Mesendoderm (in vitro differentiated cells): ENCODE results near the gene SNTG2.

Experiments used
- DNase-seq: peaks from one replicate; pipeline ENCODE4 v3.0.0; 2013
- H2AK5ac ChIP-seq: 2 replicates; pipeline ENCODE4 v1.6.1; 2013; ENCODE audit warnings: low read length, inconsistent platforms
- H2BK120ac ChIP-seq: 2 replicates; pipeline ENCODE4 v1.6.1; 2013; ENCODE audit warnings: low read depth, mild to moderate bottlenecking, low read length, moderate library complexity, mixed read lengths
- H2BK15ac ChIP-seq: replicated peaks from 2 replicates; pipeline ENCODE4 v1.6.1; 2013; ENCODE audit warnings: low read depth, mild to moderate bottlenecking, moderate library complexity
- H2BK5ac ChIP-seq: 2 replicates; pipeline ENCODE4 v1.6.1; 2013; ENCODE audit warnings: low read length, inconsistent platforms
- H3K18ac ChIP-seq: 2 replicates; pipeline ENCODE4 v1.6.1; 2013; ENCODE audit warnings: mild to moderate bottlenecking, low read length, mixed read lengths
- H3K23ac ChIP-seq: one replicate; pipeline ENCODE4 v1.6.1; 2013; ENCODE audit warnings: low read length
- H3K27ac ChIP-seq: 2 replicates; pipeline ENCODE4 v1.5.1; 2013; ENCODE audit warnings: low read depth, mild to moderate bottlenecking, inconsistent platforms, low read length, moderate library complexity
- H3K27me3 ChIP-seq: 2 replicates; pipeline ENCODE4 v1.6.1; 2013; ENCODE audit warnings: low read length, control low read depth, mild to moderate bottlenecking, inconsistent platforms; ENCODE audit not compliant: insufficient read depth, poor library complexity
- H3K36me3 ChIP-seq: 2 replicates; pipeline ENCODE4 v1.6.1; 2013; ENCODE audit warnings: low read length, inconsistent platforms; ENCODE audit not compliant: control insufficient read depth, insufficient read depth
- H3K4ac ChIP-seq: one replicate; pipeline ENCODE4 v1.6.1; 2013; ENCODE audit warnings: low read depth, mild to moderate bottlenecking, low read length, moderate library complexity
- H3K4me1 ChIP-seq: 2 replicates; pipeline ENCODE4 v1.6.1; 2013; ENCODE audit warnings: low read depth, low read length, inconsistent platforms; ENCODE audit not compliant: control insufficient read depth
- H3K4me2 ChIP-seq: 2 replicates; pipeline ENCODE4 v1.6.1; 2013; ENCODE audit warnings: low read length
- H3K4me3 ChIP-seq: 2 replicates; pipeline ENCODE4 v1.5.1; 2013; ENCODE audit warnings: mild to moderate bottlenecking, low read length
- H3K56ac ChIP-seq: one replicate; pipeline ENCODE4 v1.6.1; 2013; ENCODE audit warnings: low read length
- H3K79me1 ChIP-seq: 2 replicates; pipeline ENCODE4 v1.6.1; 2013; ENCODE audit warnings: low read length, inconsistent platforms
- H3K79me2 ChIP-seq: 2 replicates; pipeline ENCODE4 v1.6.1; 2013; ENCODE audit warnings: mild to moderate bottlenecking, low read length; ENCODE audit not compliant: control insufficient read depth, insufficient read depth
- H3K9ac ChIP-seq: 2 replicates; pipeline ENCODE4 v1.6.1; 2013; ENCODE audit warnings: low read length, inconsistent platforms
- H4K5ac ChIP-seq: one replicate; pipeline ENCODE4 v1.6.1; 2013; ENCODE audit warnings: low read length
- H4K8ac ChIP-seq: one replicate; pipeline ENCODE4 v1.6.1; 2013; ENCODE audit warnings: low read depth, mild to moderate bottlenecking, control low read depth, low read length, moderate library complexity
- WGBS: extraction: QIAGEN DNeasy Blood & Tissue Kit; methylation state at CpG from one replicate; pipeline ENCODE4 v1.1.7; 2013; ENCODE audit warnings: low lambda C conversion rate, missing lambda C conversion rate; ENCODE audit not compliant: insufficient coverage; ENCODE audit errors: extremely low coverage; 5-methylcytosine and 5-hydroxymethylcytosine counted together

SNTG2 gene

DNA sequence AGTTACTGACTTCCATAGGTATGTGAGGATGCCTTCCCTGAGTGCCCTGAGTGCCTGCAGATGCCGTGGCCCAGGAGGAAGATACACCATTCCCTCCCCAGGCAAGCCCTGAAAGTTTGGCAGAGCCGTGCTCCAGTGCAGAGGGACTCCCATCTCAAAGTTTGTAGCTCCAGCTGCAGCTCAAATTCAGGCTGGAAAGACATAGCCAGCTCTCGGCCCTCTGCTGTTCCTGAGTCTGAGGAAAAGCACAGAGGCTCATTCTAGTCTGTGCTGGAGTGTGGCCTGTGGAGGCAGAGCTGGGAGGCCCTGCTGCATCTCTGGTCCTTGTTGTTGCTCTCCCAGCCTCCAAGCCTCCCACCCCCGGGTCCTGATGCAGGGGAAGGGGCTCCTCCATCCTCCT, 446.7 kb downstream of the SNTG2 start:
- H2BK15ac ChIP-seq = no peak overlapping the region
- H3K27ac ChIP-seq = no peak overlapping the region
- no peak overlapping the region for H3K23ac ChIP-seq
- H3K18ac ChIP-seq = no peak overlapping the region
- H3K79me1 ChIP-seq = no peaks in the 10 kb centered on the region
- no CpG with 5 or more reads among the region's 4 CpGs for WGBS
- H3K4me3 ChIP-seq = no peak overlapping the region
- H2AK5ac ChIP-seq = no peak overlapping the region
- no peaks in the 10 kb centered on the region for H3K4me1 ChIP-seq
- H3K4me2 ChIP-seq = no peak overlapping the region
- no peak overlapping the region for H4K8ac ChIP-seq
- no peaks in the 10 kb centered on the region for H3K27me3 ChIP-seq
- H3K4ac ChIP-seq = no peak overlapping the region
- no peaks in the 10 kb centered on the region for H3K36me3 ChIP-seq
- H3K79me2 ChIP-seq = no peaks in the 10 kb centered on the region
- no peak overlapping the region for H4K5ac ChIP-seq
- no peak overlapping the region for H2BK5ac ChIP-seq
- no peak overlapping the region for H3K9ac ChIP-seq
- H2BK120ac ChIP-seq = no peak overlapping the region
- H3K56ac ChIP-seq = no peak overlapping the region
- no peak for DNase-seq

DNA sequence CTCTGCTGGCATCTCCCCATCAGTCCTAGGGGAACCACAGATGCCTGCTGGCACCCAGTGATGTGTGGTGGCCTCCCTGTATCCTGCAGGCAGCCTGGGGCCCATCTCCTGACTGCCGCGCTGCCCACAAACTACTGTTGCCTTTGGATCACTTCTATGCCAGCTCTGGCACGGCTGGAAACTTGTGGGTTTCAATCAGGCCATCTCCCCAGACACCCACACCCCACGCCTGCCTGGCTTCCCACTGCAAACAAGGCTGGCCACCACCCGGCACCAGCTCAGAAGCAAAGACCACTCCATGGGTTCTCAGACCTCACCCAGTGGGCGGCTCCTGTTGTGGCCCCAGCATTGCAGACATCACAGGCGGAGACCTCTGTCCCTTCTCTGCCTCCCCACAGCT, 447.5 kb downstream of the SNTG2 start:
- Histone ChIP-seq H3K4me1 (no peaks in the 10 kb centered on the region), H3K18ac (no peak overlapping the region), H2BK5ac (no peak overlapping the region), H3K79me2 (no peaks in the 10 kb centered on the region), H2BK15ac (no peak overlapping the region), H3K4me3 (no peak overlapping the region), H3K23ac (no peak overlapping the region), H3K56ac (no peak overlapping the region), H3K9ac (no peak overlapping the region), H3K79me1 (no peaks in the 10 kb centered on the region), H3K27ac (no peak overlapping the region), H3K27me3 (no peaks in the 10 kb centered on the region), H3K4me2 (no peak overlapping the region), H2BK120ac (no peak overlapping the region), H3K4ac (no peak overlapping the region), H4K5ac (no peak overlapping the region), H4K8ac (no peak overlapping the region), H3K36me3 (no peaks in the 10 kb centered on the region), H2AK5ac (no peak overlapping the region)
- DNase-seq = no peak
- WGBS = no CpG with 5 or more reads among the region's 7 CpGs

DNA sequence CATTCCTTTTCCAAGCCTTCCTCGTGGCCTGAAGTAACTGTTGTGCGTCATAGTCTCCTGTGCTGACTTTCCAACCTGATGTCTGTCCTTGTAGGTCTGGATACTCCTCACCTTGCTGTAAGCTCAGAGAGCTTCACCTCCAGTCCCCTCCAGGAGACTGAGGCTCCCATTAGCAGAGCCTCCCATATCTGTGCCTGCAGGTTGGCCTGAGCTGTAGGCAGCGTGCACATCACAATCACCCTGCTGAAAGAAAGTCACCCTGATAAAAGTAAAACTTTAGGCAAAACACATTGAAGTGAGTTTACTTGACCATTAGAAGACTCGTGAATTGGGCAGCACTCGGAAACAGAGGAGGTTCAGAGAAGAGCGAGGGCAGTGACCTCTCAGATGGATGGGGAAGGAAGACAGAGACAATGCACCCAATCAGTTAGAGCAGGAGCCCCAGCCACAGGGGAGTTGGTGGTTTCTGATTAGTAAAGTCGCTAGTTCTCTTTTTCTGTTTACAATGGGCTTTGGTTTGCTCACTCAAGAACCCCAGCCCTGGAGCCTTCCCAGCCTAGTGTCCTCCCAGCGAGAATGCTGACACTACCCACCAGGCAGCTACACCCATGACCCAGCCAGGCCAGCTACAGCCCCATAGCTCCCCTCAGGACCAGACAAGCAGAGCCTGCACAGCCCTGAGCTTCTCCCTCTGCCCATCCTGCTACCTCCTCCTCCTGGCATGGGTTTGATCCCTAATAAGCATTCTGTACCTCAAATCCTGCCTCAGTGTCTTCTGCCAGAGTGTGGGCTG, 450.5 kb downstream of the SNTG2 start:
- Histone ChIP-seq H3K18ac (no peak overlapping the region), H3K9ac (no peak overlapping the region), H3K4me2 (no peak overlapping the region), H3K79me2 (no peaks in the 10 kb centered on the region), H3K79me1 (no peaks in the 10 kb centered on the region), H4K8ac (no peak overlapping the region), H3K4me1 (no peaks in the 10 kb centered on the region), H3K27ac (no peak overlapping the region), H4K5ac (no peak overlapping the region), H2AK5ac (no peak overlapping the region), H3K23ac (no peak overlapping the region), H3K36me3 (no peaks in the 10 kb centered on the region), H2BK5ac (no peak overlapping the region), H2BK15ac (no peak overlapping the region), H3K27me3 (no peaks in the 10 kb centered on the region), H3K56ac (no peak overlapping the region), H3K4ac (no peak overlapping the region), H2BK120ac (no peak overlapping the region), H3K4me3 (no peak overlapping the region)
- DNase-seq = no peak
- no CpG with 5 or more reads among the region's 8 CpGs for WGBS

DNA sequence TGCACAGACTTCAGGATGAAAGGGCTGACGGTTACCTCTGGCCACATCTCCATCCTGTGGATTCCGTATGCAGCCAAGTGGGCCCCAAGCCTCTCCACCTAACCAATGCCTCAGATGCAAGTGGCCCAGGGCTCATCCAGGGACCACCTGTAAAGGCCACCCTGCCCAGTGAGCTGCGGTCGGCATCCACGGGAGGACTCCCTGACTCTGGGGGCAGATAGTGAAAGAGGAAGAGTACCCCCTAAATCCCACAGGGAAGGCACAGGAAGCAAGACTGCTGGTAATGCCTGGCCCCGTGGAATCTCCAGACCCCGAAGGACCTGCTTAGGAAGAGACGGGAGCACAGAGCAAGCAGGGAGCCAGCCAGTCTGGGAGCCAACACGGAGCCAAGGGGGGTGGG, 451.4 kb downstream of the SNTG2 start:
- H3K36me3 ChIP-seq = no peaks in the 10 kb centered on the region
- H3K4ac ChIP-seq = no peak overlapping the region
- H3K79me2 ChIP-seq = no peaks in the 10 kb centered on the region
- H3K27me3 ChIP-seq = no peaks in the 10 kb centered on the region
- H3K4me2 ChIP-seq = no peak overlapping the region
- H4K5ac ChIP-seq = no peak overlapping the region
- DNase-seq = no peak
- no peak overlapping the region for H2BK5ac ChIP-seq
- no peak overlapping the region for H2BK120ac ChIP-seq
- H3K4me3 ChIP-seq = no peak overlapping the region
- H2BK15ac ChIP-seq = no peak overlapping the region
- H4K8ac ChIP-seq = no peak overlapping the region
- H3K4me1 ChIP-seq = no peaks in the 10 kb centered on the region
- WGBS = no CpG with 5 or more reads among the region's 9 CpGs
- no peaks in the 10 kb centered on the region for H3K79me1 ChIP-seq
- H3K9ac ChIP-seq = no peak overlapping the region
- no peak overlapping the region for H3K18ac ChIP-seq
- H3K56ac ChIP-seq = no peak overlapping the region
- no peak overlapping the region for H3K27ac ChIP-seq
- no peak overlapping the region for H2AK5ac ChIP-seq
- no peak overlapping the region for H3K23ac ChIP-seq

DNA sequence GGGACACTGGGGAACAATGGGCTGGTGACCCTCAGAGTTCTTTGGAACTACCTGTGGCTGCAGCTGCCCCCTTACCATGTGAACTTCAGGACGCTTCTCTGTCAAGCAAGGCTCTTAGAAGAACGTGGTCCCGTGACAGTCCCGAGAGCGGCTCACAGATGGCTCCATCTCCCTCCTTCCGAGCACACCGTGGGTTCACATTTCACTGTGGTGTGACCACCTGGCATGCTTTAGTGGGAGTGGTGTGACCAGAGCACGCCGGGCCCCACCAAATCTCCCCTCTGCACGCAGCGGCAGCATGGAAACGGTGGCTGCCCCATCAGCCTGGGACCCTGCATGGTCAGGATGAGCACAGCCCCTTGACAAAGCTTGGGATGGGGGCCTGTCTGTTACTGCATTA, 452.9 kb downstream of the SNTG2 start:
- Histone ChIP-seq H3K4me2 (no peak overlapping the region), H2BK120ac (no peak overlapping the region), H3K27ac (no peak overlapping the region), H3K36me3 (no peaks in the 10 kb centered on the region), H4K8ac (no peak overlapping the region), H2BK5ac (no peak overlapping the region), H3K4ac (no peak overlapping the region), H3K27me3 (no peaks in the 10 kb centered on the region), H3K79me1 (no peaks in the 10 kb centered on the region), H4K5ac (no peak overlapping the region), H2AK5ac (no peak overlapping the region), H3K23ac (no peak overlapping the region), H2BK15ac (no peak overlapping the region), H3K79me2 (no peaks in the 10 kb centered on the region), H3K9ac (no peak overlapping the region), H3K4me1 (no peaks in the 10 kb centered on the region), H3K56ac (no peak overlapping the region), H3K18ac (no peak overlapping the region), H3K4me3 (no peak overlapping the region)
- no peak for DNase-seq
- no CpG with 5 or more reads among the region's 12 CpGs for WGBS

DNA sequence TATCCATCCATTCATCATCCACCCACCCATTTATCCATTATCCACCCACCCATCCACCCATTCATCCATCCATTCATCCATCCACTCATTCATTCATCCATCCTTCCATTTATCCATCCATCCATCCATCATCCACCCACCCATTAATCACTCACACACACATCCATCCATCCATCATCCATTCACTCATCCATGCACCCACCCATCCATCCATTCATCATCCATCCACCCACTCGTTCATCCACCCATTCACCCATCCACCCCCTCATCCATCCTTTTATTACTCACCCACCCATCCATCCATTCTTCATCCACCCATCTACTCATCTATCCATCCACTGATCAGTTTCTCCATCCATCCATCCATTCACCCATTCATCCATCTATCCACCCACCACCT, 454.5 kb downstream of the SNTG2 start:
- Histone ChIP-seq H3K23ac (no peak overlapping the region), H3K79me2 (no peaks in the 10 kb centered on the region), H3K4me3 (no peak overlapping the region), H3K4me1 (no peaks in the 10 kb centered on the region), H3K9ac (no peak overlapping the region), H3K79me1 (no peaks in the 10 kb centered on the region), H3K27me3 (no peaks in the 10 kb centered on the region), H2BK5ac (no peak overlapping the region), H2BK15ac (no peak overlapping the region), H3K56ac (no peak overlapping the region), H3K27ac (no peak overlapping the region), H4K8ac (no peak overlapping the region), H3K4me2 (no peak overlapping the region), H3K18ac (no peak overlapping the region), H3K36me3 (no peaks in the 10 kb centered on the region), H3K4ac (no peak overlapping the region), H2AK5ac (no peak overlapping the region), H4K5ac (no peak overlapping the region), H2BK120ac (no peak overlapping the region)
- 100% methylated on average over 1 of the region's 1 CpG for WGBS
- DNase-seq = no peak
